SJCRH30 (cell line): Measurements from ENCODE around the gene MYBPC1. TPM values are rescaled to one million over a fixed set of nuclear protein-coding genes. Genes with fewer than 3 reads are reported as not detected.

Source experiments
- DNase-seq, 2 experiments: peaks; one replicate each; pipeline ENCODE4 v3.0.0-alpha.2; 2015 to 2020
- H3K27ac ChIP-seq: fragments of 250-450 bp; sonication (Bioruptor Pico); 2 replicates; pipeline ENCODE4 v1.5.1; 2020; ENCODE audit warnings: mild to moderate bottlenecking, moderate library complexity
- H3K27me3 ChIP-seq: fragments of 250-450 bp; sonication (Bioruptor Pico); 2 replicates; pipeline ENCODE4 v1.5.1; 2020; ENCODE audit warnings: mild to moderate bottlenecking, moderate library complexity
- H3K36me3 ChIP-seq: fragments of 250-450 bp; sonication (Bioruptor Pico); 2 replicates; pipeline ENCODE4 v1.5.1; 2020; ENCODE audit warnings: mild to moderate bottlenecking, moderate library complexity
- H3K4me1 ChIP-seq: fragments of 250-450 bp; sonication (Bioruptor Pico); 2 replicates; pipeline ENCODE4 v1.5.1; 2020; ENCODE audit warnings: mild to moderate bottlenecking, moderate library complexity
- H3K4me3 ChIP-seq: fragments of 250-450 bp; sonication (Bioruptor Pico); 2 replicates; pipeline ENCODE4 v1.5.1; 2020; ENCODE audit warnings: mild to moderate bottlenecking, moderate library complexity
- H3K9me3 ChIP-seq: fragments of 250-450 bp; sonication (Bioruptor Pico); replicated peaks from 2 replicates; pipeline ENCODE4 v1.5.1; 2020; ENCODE audit warnings: mild to moderate bottlenecking, moderate library complexity
- total RNA-seq: library from RNA; depleted of rRNA; stranded (reverse); fragments of >200 nt; shearing (Covaris generic); gene quantifications from 2 replicates; pipeline ENCODE4 v1.2.3, GENCODE V29; 2014

Gene MYBPC1
- total RNA-seq, 1 experiment from 2014 or later, result not detected

DNA sequence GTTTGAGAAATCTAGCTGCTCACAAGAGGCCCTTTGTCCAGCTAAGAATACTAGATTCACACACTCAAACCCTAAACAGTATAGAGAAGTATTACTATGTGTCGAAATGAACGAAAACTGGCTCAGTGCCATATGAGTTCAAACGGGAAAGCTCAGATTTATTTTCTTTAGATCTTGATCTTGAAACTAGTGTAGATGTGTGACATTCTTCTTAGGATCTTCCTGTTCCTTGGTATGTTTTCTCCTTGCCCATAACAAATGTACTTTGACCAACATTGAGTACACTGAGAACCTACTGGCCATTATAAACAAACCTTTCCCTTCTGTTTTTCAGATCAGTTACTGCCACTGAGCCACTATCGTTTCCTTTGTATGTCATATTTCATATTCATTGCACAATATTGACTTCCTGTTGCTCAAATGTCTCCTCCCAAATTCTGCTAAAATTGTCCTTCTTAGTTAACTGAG, 21.3 kb downstream of the MYBPC1 start:
- Histone ChIP-seq H3K9me3 (no peaks in the 10 kb centered on the region), H3K27ac (no peak overlapping the region), H3K27me3 (no peaks in the 10 kb centered on the region), H3K4me1 (no peaks in the 10 kb centered on the region), H3K36me3 (no peaks in the 10 kb centered on the region), H3K4me3 (no peak overlapping the region)
- no peak for DNase-seq

DNA sequence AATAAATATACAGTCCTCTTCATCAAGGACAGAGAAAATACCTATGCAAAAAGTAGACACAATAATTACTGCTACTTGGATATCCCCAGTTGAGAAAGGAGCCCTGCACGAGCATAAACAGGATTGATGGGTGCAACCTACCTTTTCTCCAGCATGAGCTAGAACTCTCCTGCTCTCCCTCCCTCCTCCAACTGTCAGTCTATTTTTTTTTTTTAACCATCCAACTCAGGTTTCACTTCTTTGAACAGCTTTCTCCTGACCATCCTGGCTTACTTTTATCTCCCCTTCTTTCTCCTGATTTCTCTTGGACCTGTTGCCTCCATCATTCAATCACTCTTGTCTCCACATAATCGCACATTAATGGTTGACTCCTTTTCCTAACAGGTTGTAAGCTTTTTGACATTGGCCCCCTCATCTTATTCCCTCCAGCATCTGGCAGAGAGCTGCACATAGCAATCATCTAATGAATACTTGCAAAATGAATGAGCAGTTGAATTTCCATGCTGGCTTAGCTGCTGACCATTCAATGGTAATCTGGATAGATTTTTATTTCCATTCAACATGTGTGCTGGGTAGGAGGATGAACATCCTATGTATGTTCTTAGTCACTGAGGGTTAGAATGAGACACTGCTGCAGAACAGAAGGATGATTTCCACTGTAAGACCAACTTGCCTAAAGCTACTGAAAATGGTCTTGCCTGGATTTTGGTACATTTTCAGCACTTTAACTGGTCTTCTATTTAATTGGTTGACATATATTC, 24.4 kb downstream of the MYBPC1 start:
- no peak overlapping the region for H3K4me3 ChIP-seq
- H3K9me3 ChIP-seq, result no peaks in the 10 kb centered on the region
- DNase-seq, result no peak
- H3K4me1 ChIP-seq, result no peaks in the 10 kb centered on the region
- H3K27ac ChIP-seq, result no peak overlapping the region
- H3K36me3 ChIP-seq, result no peaks in the 10 kb centered on the region
- no peaks in the 10 kb centered on the region for H3K27me3 ChIP-seq

DNA sequence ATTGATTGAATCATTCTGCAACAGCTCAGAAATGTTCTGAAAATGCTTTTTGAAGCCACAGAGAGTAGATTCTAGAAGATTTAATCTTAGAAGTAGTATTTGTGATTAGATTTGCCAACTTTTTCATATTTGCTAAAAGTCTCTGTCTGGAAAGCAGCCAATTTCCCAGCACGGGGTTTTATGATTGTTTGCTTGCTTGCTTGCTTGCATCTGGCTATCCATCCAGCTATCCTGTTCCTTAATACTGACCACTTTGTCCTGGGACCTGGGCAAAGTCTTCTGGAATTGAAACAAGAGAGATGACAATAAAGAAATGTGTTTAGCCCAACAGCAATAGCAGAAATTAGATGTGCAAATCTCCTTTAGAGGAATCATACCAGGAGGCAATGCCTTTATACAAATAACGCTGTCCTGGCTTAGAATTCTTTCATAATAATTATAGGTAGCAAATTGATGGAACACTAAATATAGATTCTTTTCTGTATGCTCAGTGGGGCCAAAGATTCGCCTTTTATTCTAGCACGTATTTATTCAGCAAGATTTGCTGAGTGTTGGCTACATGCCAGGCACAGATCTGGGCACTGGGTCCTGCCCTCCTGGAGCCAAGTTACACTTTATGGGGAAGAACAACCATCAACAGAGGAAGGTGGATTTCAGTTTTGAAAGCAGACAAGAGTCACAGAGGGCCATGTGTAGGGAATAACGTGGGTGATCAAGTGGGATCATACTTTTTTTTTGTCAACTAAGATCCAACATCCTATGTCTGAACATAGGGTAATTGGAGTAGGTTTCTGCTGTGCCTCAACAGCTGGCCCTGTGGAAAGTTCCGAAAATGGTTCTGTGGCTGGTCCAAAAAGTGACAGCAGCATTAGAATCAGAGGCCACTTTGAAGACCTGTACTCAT, 25.3 kb downstream of the MYBPC1 start:
- Histone ChIP-seq H3K36me3 (no peaks in the 10 kb centered on the region), H3K9me3 (no peaks in the 10 kb centered on the region), H3K27me3 (no peaks in the 10 kb centered on the region), H3K27ac (no peak overlapping the region), H3K4me1 (no peaks in the 10 kb centered on the region), H3K4me3 (no peak overlapping the region)
- DNase-seq, result no peak

- H3K4me1 ChIP-seq, result no peaks in the 10 kb centered on the region
- no peaks in the 10 kb centered on the region for H3K27me3 ChIP-seq
- no peak overlapping the region for H3K4me3 ChIP-seq
- H3K27ac ChIP-seq, result no peak overlapping the region
- no peak for DNase-seq
- no peaks in the 10 kb centered on the region for H3K36me3 ChIP-seq
- H3K9me3 ChIP-seq, result no peaks in the 10 kb centered on the region
Measured at GRCh38 chr12:101620762-101621133, 26.0 kb downstream of the MYBPC1 start.

DNA sequence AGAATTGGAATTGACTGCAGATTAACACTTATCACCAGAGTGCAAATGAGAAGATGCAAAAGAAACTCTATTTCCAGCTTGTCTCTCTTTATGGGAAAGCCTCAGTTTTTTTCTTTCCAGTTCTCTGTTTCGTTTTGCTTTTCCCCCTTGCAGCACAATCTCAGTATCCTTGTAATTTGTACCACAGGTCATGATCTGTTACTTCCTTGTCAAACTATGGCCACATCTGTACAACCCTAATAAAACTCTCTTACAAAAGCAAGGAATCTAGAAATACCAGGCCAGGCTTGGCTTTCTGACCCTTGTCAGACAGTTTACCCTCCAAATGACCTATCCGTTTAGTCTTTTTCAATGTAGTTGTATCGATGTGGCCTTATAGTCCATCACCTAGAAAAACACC, 33.9 kb downstream of the MYBPC1 start:
- Histone ChIP-seq H3K4me1 (no peaks in the 10 kb centered on the region), H3K36me3 (no peaks in the 10 kb centered on the region), H3K27me3 (no peaks in the 10 kb centered on the region), H3K27ac (no peak overlapping the region), H3K4me3 (no peak overlapping the region), H3K9me3 (no peaks in the 10 kb centered on the region)
- no peak for DNase-seq

DNA sequence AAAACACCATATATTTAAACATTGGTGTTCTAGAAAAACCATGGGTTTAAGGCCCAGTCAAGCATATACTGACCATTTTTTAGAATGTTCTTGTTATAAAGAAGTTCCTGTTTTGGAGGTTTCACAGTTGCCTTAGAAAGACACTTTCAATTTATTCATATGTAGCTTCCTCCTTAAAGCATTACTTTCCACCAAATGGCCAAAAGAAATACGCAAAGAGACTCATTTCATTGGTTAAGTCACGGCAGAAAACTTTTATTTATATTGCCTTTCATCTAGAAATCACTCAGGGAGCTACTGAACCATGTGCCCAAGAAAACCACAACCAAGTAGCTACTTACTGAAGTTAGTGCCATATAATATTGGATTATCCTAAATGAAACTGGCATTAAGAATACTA, 40.0 kb downstream of the MYBPC1 start:
- Histone ChIP-seq H3K27me3 (no peaks in the 10 kb centered on the region), H3K27ac (no peak overlapping the region), H3K4me1 (no peaks in the 10 kb centered on the region), H3K4me3 (no peak overlapping the region), H3K9me3 (no peaks in the 10 kb centered on the region), H3K36me3 (no peaks in the 10 kb centered on the region)
- no peak for DNase-seq

DNA sequence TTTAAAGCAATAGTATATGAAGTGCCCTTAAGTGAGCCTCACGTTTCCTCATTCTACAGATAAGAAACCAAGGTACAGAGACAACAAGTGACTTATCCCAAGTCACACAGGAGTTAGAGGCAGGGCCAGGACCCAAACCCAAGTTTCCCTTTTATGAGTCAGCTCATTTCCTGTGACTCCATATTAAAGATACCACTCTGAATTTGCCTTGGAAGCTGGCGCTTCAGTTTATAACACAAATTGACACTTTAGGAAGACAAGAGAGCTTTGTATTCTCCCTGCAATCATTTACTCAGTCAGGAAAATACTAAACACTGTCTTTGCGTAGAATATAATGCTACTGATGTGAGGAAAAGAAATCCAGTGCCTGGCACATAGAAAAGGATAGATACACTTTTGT, 43.2 kb downstream of the MYBPC1 start:
- Histone ChIP-seq H3K27me3 (no peaks in the 10 kb centered on the region), H3K36me3 (no peaks in the 10 kb centered on the region), H3K4me3 (no peak overlapping the region), H3K27ac (no peak overlapping the region), H3K4me1 (no peaks in the 10 kb centered on the region), H3K9me3 (no peaks in the 10 kb centered on the region)
- DNase-seq, result no peak

- no peaks in the 10 kb centered on the region for H3K9me3 ChIP-seq
- DNase-seq, result no peak
- H3K4me3 ChIP-seq, result no peak overlapping the region
- H3K4me1 ChIP-seq, result no peaks in the 10 kb centered on the region
- no peaks in the 10 kb centered on the region for H3K27me3 ChIP-seq
- H3K27ac ChIP-seq, result no peak overlapping the region
- H3K36me3 ChIP-seq, result no peaks in the 10 kb centered on the region
Measured at GRCh38 chr12:101642115-101643067, 47.6 kb downstream of the MYBPC1 start.

- Histone ChIP-seq H3K4me3 (no peak overlapping the region), H3K27me3 (no peaks in the 10 kb centered on the region), H3K27ac (no peak overlapping the region), H3K9me3 (no peaks in the 10 kb centered on the region), H3K4me1 (no peaks in the 10 kb centered on the region), H3K36me3 (no peaks in the 10 kb centered on the region)
- no peak for DNase-seq
Measured at GRCh38 chr12:101647711-101648110, 52.9 kb downstream of the MYBPC1 start.

GRCh38 chr12:101648195-101648594, 53.4 kb downstream of the MYBPC1 start:
- Histone ChIP-seq H3K9me3 (no peaks in the 10 kb centered on the region), H3K4me3 (no peak overlapping the region), H3K4me1 (no peaks in the 10 kb centered on the region), H3K36me3 (no peaks in the 10 kb centered on the region), H3K27ac (no peak overlapping the region), H3K27me3 (no peaks in the 10 kb centered on the region)
- no peak for DNase-seq

DNA sequence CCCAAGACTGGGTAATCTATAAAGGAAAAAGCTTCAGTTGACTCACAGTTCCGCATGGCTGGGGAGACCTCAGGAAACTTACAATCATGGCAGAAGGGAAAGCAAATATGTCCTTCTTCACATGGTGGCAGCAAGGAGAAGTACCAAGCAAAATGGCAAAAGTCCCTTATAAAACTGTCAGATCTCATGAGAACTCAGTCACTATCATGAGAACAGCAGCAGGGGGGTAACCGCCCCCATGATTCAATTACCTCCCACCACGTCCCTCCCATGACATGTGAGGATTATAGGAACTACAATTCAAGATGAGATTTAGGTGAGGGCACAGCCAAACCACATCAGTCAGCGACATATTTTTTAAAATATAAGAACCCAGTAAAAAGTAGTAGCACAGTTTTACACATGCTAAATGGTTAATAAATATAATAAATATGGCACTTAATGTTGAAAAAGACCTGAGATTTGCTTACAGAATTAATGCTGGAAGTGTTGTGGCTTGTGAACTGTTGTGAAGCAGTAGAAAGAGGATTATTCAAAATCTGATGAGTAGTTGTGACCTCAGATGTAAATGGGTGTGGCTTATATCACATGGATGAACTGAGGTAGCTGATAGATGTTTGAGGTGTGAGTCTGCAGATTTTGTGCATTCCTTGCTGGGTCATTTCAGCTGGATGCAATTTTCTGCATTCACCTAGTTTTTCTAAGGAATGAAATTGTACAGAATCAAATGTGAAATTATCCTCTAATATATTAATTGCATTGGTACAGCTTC, 55.8 kb downstream of the MYBPC1 start:
- H3K27ac ChIP-seq, result no peak overlapping the region
- DNase-seq, result no peak
- H3K36me3 ChIP-seq, result no peaks in the 10 kb centered on the region
- no peak overlapping the region for H3K4me3 ChIP-seq
- no peaks in the 10 kb centered on the region for H3K27me3 ChIP-seq
- H3K9me3 ChIP-seq, result no peaks in the 10 kb centered on the region
- H3K4me1 ChIP-seq, result no peaks in the 10 kb centered on the region

- no peak overlapping the region for H3K4me3 ChIP-seq
Measured at GRCh38 chr12:101653030-101653429, 58.3 kb downstream of the MYBPC1 start.

GRCh38 chr12:101653503-101653902, 58.7 kb downstream of the MYBPC1 start:
- no peaks in the 10 kb centered on the region for H3K4me1 ChIP-seq
- no peak overlapping the region for H3K27ac ChIP-seq
- H3K4me3 ChIP-seq, result no peak overlapping the region
- no peaks in the 10 kb centered on the region for H3K36me3 ChIP-seq
- no peaks in the 10 kb centered on the region; the same call in 1 of the 2 replicates for H3K9me3 ChIP-seq
- no peak for DNase-seq
- H3K27me3 ChIP-seq, result 0 out of 2 replicates have a peak, but pooled peaks cover 3% of the 10 kb centered on the region

More at GRCh38 chr12:101653030-101653429, 58.3 kb downstream of the MYBPC1 start:
- no peak for DNase-seq
- H3K36me3 ChIP-seq, result no peaks in the 10 kb centered on the region
- no peak overlapping the region for H3K27ac ChIP-seq
- H3K9me3 ChIP-seq, result no peaks in the 10 kb centered on the region; the same call in 1 of the 2 replicates
- H3K4me1 ChIP-seq, result no peaks in the 10 kb centered on the region
- 0 out of 2 replicates have a peak, but pooled peaks cover 3% of the 10 kb centered on the region for H3K27me3 ChIP-seq

GRCh38 chr12:101654442-101654841, 59.7 kb downstream of the MYBPC1 start:
- no peaks in the 10 kb centered on the region for H3K36me3 ChIP-seq
- no peak for DNase-seq
- no peaks in the 10 kb centered on the region; the same call in 1 of the 2 replicates for H3K9me3 ChIP-seq
- H3K27me3 ChIP-seq, result 0 out of 2 replicates have a peak, but pooled peaks cover 3% of the 10 kb centered on the region
- no peak overlapping the region for H3K27ac ChIP-seq
- H3K4me1 ChIP-seq, result no peaks in the 10 kb centered on the region
- no peak overlapping the region for H3K4me3 ChIP-seq
